Activated B cell treated with CpG ODN at 0.5 μM for 24 hours (primary cell): Measurements from ENCODE around the gene HIBADH. TPM values are rescaled to one million over a fixed set of nuclear protein-coding genes. Genes with fewer than 3 reads are reported as not detected.

Experiments
- ATAC-seq: fragments of 200-7000 bp; cut with Tn5 transposase; one replicate; pipeline ENCODE4 v1.10.0; 2021; ENCODE audit warnings: low read depth, mild to moderate bottlenecking, moderate library complexity
- CTCF ChIA-PET: fragments of 350-600 bp; sonication (Branson Sonifier 250); formaldehyde crosslinking; loops from one replicate; lab custom pipeline; 2021; ENCODE audit warnings: antibody characterized with exemption; lab: Charles Lee
- POLR2A ChIA-PET: fragments of 350-600 bp; sonication (Branson Sonifier 250); formaldehyde crosslinking; loops from one replicate; lab custom pipeline; 2021; ENCODE audit warnings: antibody characterized with exemption; lab: Charles Lee
- DNase-seq: peaks from one replicate; pipeline ENCODE4 v3.0.0; 2022
- H3K27ac Mint-ChIP-seq: one replicate; pipeline ENCODE4 v1.8.0; 2020; ENCODE audit warnings: mixed read lengths
- H3K27me3 Mint-ChIP-seq: one replicate; pipeline ENCODE4 v1.8.0; 2021; ENCODE audit warnings: mixed read lengths
- H3K36me3 Mint-ChIP-seq: one replicate; pipeline ENCODE4 v1.8.0; 2021; ENCODE audit warnings: low read depth, mixed read lengths
- H3K4me1 Mint-ChIP-seq: one replicate; pipeline ENCODE4 v1.8.0; 2021; ENCODE audit warnings: mixed read lengths
- H3K4me3 Mint-ChIP-seq: one replicate; pipeline ENCODE4 v1.8.0; 2020; ENCODE audit warnings: mild to moderate bottlenecking, mixed read lengths
- H3K9me3 Mint-ChIP-seq: one replicate; pipeline ENCODE4 v1.8.0; 2020; ENCODE audit warnings: mixed read lengths
- CTCF ChIP-seq: fragments of 200-600 bp; IDR thresholded peaks from one replicate; pipeline ENCODE4 v1.8.0; 2022; ENCODE audit warnings: antibody characterized with exemption, mild to moderate bottlenecking
- intact Hi-C: fragments of 100-400 bp; cut with micrococcal nuclease; formaldehyde crosslinking; loops from one replicate; pipeline ENCODE4 v1.15.1; 2024
- total RNA-seq: library from RNA; stranded (reverse); gene quantifications from 2 replicates; pipeline ENCODE4 v1.2.3, GENCODE V29; 2022

Gene HIBADH
- total RNA-seq, 1 donor from 2014 or later = 9.8 TPM

- intact Hi-C loops = loop anchor here (1.0 to 10.0 kb wide), 4 partner anchors 198 to 380 kb away; no protein-coding TSS in a partner anchor
- Mint-ChIP-seq H3K27me3 (no peaks in the 10 kb centered on the region), H3K4me1 (no peaks in the 10 kb centered on the region), H3K36me3 (peaks cover 2% of the 10 kb centered on the region), H3K4me3 (no peak overlapping the region), H3K27ac (no peak overlapping the region), H3K9me3 (no peaks in the 10 kb centered on the region)
- POLR2A ChIA-PET = interaction anchor here (0.7 kb wide), 1 partner anchor 156 kb away, joined by 4 read pairs; no protein-coding TSS in a partner anchor
- no peak for ATAC-seq
- peak; percentile 26 for TF ChIP-seq CTCF
- CTCF ChIA-PET = interaction anchor here (0.6 to 3.0 kb wide), 7 partner anchors 9 to 426 kb away, joined by 3 to 11 read pairs (median 4); no protein-coding TSS in a partner anchor
- DNase-seq = no peak
These were observed 86.2 kb downstream of the HIBADH start for GRCh38 chr7:27576360-27576944.

GRCh38 chr7:27575613-27576012 is 87.1 kb downstream of the HIBADH start:
- no peak for DNase-seq
- H3K36me3 Mint-ChIP-seq = peaks cover 4% of the 10 kb centered on the region
- H3K9me3 Mint-ChIP-seq = no peaks in the 10 kb centered on the region
- H3K27me3 Mint-ChIP-seq = no peaks in the 10 kb centered on the region
- H3K4me3 Mint-ChIP-seq = no peak overlapping the region
- intact Hi-C loops = loop anchor here (1.0 to 10.0 kb wide), 4 partner anchors 199 to 379 kb away; no protein-coding TSS in a partner anchor
- no peaks in the 10 kb centered on the region for H3K4me1 Mint-ChIP-seq
- no peak for TF ChIP-seq CTCF
- no peak for ATAC-seq
- H3K27ac Mint-ChIP-seq = no peak overlapping the region
- ChIA-PET POLR2A (no interaction called here), CTCF (interaction anchor here (1.8 to 3.0 kb wide), 2 partner anchors 12 to 379 kb away, joined by 8 to 11 read pairs; no protein-coding TSS in a partner anchor)

GRCh38 chr7:27569106-27569505 is 93.6 kb downstream of the HIBADH start:
- ChIA-PET POLR2A (no interaction called here), CTCF (no interaction called here)
- no peaks in the 10 kb centered on the region for H3K27me3 Mint-ChIP-seq
- H3K36me3 Mint-ChIP-seq = peaks cover 20% of the 10 kb centered on the region
- DNase-seq = no peak
- no peak for ATAC-seq
- H3K9me3 Mint-ChIP-seq = peaks cover 13% of the 10 kb centered on the region
- no peak overlapping the region for H3K27ac Mint-ChIP-seq
- intact Hi-C loops = no loop called here
- no peak for TF ChIP-seq CTCF
- no peaks in the 10 kb centered on the region for H3K4me1 Mint-ChIP-seq
- H3K4me3 Mint-ChIP-seq = no peak overlapping the region

GRCh38 chr7:27567266-27567665 is 95.4 kb downstream of the HIBADH start:
- intact Hi-C loops = no loop called here
- Mint-ChIP-seq H3K36me3 (peaks cover 23% of the 10 kb centered on the region), H3K27ac (no peak overlapping the region), H3K4me1 (no peaks in the 10 kb centered on the region), H3K27me3 (no peaks in the 10 kb centered on the region), H3K4me3 (no peak overlapping the region), H3K9me3 (peaks cover 19% of the 10 kb centered on the region)
- DNase-seq (no peak), ATAC-seq (no peak)
- CTCF ChIA-PET = no interaction called here
- TF ChIP-seq CTCF = no peak
- POLR2A ChIA-PET = no interaction called here

- CTCF ChIA-PET = no interaction called here
- POLR2A ChIA-PET = no interaction called here
- no peak for TF ChIP-seq CTCF
- Mint-ChIP-seq H3K9me3 (peaks cover 19% of the 10 kb centered on the region), H3K27ac (no peak overlapping the region), H3K36me3 (peaks cover 22% of the 10 kb centered on the region), H3K4me1 (no peaks in the 10 kb centered on the region), H3K27me3 (no peaks in the 10 kb centered on the region), H3K4me3 (no peak overlapping the region)
- ATAC-seq = no peak
- no peak for DNase-seq
- intact Hi-C loops = no loop called here
These were observed 97.7 kb downstream of the HIBADH start for GRCh38 chr7:27564881-27565482.
